Transverse colon (tissue), 4 donors: Measurements from ENCODE around the gene OR6J1.

Source experiments
- POLR2A ChIP-seq: fragments of 450-650 bp; IDR thresholded peaks from one replicate; pipeline ENCODE4 v1.6.1; 2016; ENCODE audit warnings: antibody characterized with exemption, mild to moderate bottlenecking, moderate library complexity
- POLR2AphosphoS5 ChIP-seq, 3 donors: sonication (generic); formaldehyde crosslinking; IDR thresholded peaks; one replicate each; pipeline ENCODE4 v1.6.1; 2016; ENCODE audit warnings: antibody characterized with exemption in 3 of 3
- TF ChIP-seq, protein P1 (sequence below), 5 experiments: fragments of 200-600 bp in 3 of 5; fragments of 450-650 bp in 2 of 5; sonication (generic) in 3 of 5; IDR thresholded peaks; 1 replicate in 2 of 5; 2 replicates in 3 of 5; pipeline ENCODE4 v1.5.1; 2016 to 2017; ENCODE audit warnings: antibody characterized with exemption in 5 of 5, inconsistent platforms in 3 of 5, mild to moderate bottlenecking in 2 of 5, moderate library complexity in 1 of 5

- TF ChIP-seq, protein P1, sequence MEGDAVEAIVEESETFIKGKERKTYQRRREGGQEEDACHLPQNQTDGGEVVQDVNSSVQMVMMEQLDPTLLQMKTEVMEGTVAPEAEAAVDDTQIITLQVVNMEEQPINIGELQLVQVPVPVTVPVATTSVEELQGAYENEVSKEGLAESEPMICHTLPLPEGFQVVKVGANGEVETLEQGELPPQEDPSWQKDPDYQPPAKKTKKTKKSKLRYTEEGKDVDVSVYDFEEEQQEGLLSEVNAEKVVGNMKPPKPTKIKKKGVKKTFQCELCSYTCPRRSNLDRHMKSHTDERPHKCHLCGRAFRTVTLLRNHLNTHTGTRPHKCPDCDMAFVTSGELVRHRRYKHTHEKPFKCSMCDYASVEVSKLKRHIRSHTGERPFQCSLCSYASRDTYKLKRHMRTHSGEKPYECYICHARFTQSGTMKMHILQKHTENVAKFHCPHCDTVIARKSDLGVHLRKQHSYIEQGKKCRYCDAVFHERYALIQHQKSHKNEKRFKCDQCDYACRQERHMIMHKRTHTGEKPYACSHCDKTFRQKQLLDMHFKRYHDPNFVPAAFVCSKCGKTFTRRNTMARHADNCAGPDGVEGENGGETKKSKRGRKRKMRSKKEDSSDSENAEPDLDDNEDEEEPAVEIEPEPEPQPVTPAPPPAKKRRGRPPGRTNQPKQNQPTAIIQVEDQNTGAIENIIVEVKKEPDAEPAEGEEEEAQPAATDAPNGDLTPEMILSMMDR (IDR thresholded peaks at IDR 0.05), result no peak
- no peak for TF ChIP-seq POLR2AphosphoS5 (IDR thresholded peaks at IDR 0.05)
- no peak for TF ChIP-seq POLR2A
Observed at GRCh38 chr14:22648506-22648905, 4.4 kb upstream of the OR6J1 start.
